C4-2B (cell line): Measurements from ENCODE around the gene COBL.

Source experiments
- H3K27ac ChIP-seq: fragments of 450-650 bp; 2 replicates; pipeline ENCODE4 v1.5.1; 2017
- CTCF ChIP-seq: fragments of 450-650 bp; conservative IDR thresholded peaks from 2 replicates; pipeline ENCODE4 v1.5.1; 2017; ENCODE audit warnings: mild to moderate bottlenecking
- ZFX ChIP-seq: fragments of 450-650 bp; IDR thresholded peaks from 2 replicates; pipeline ENCODE4 v1.6.1; 2017

The COBL gene

GRCh38 chr7:51316666-51317581 is at the start of gene COBL:
Gene COBL, minus strand, starts transcription at chr7:51316809. Its CDS starts 176 bp downstream, at chr7:51316633.
- H3K27ac ChIP-seq: peak within 1 kb of the TSS; percentile 61
- TF ChIP-seq CTCF (no peak; the same call in 1 of the 2 replicates), ZFX (no peak)

DNA sequence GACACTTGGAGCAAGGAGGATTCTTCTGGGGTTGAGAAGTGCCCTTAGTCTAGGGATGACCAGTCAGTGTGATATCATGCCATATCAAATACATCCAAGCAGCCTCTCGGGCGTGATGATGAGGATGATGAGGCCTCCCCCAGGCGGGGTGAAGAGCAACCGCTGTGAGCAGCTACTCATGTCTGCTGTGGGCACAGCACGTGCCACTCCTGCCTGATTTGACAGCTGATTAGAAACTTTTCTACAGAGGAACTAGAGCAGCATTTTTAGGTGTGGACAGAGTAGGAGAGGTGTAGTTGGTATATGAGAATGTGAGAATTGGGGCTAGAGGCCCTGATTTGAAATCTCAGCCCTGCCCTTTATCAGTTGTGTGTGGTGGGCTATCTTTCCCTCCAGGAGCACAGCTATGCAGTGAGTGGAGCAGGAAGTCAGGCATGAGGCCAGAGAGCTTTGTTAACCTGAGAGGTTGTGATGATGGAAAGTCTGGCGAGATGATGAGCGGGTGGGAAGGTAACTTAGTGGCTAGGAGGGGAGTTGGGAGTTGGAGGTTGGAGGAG is 49.6 kb upstream of the COBL start:
- no peak overlapping the region for H3K27ac ChIP-seq
- TF ChIP-seq CTCF (no peak), ZFX (no peak)

GRCh38 chr7:51357821-51358220 is 41.2 kb upstream of the COBL start:
- TF ChIP-seq CTCF (peak; percentile 57), ZFX (no peak)

DNA sequence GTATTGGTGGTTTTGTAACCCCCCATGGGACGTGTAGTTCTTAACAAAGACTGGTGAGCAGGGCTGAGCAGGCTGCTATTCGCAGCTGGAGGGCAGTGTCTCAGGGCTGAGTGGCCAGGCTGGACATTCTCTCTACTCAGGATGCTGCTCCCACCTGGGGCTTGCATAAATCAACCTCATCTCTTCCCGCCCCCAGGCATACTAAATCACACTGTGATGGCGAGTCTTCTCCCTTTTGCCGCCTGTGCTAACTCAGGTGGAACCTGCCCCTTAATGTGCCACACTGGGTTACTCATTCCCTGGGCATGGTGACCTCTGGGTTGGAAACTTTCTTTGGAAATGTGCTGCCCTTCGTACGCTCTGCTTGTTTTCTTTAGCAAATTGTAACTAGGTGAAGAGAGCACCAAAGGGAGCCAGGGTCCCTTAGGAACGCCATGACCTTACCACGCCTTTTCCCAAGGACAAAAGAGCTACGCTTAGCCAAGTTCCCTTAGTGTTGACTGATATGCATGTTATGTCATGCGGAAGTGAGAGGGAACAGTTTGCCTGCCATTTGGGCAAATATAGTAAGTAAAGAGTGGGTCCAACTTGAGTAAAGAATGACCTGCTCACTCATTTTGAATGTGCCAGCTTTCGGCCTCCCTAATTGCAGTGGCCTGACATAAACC is 40.4 kb upstream of the COBL start:
- no peak overlapping the region for H3K27ac ChIP-seq
- TF ChIP-seq ZFX (no peak), CTCF (no peak)

More at GRCh38 chr7:51357821-51358220, 41.2 kb upstream of the COBL start:
- H3K27ac ChIP-seq: no peak overlapping the region

DNA sequence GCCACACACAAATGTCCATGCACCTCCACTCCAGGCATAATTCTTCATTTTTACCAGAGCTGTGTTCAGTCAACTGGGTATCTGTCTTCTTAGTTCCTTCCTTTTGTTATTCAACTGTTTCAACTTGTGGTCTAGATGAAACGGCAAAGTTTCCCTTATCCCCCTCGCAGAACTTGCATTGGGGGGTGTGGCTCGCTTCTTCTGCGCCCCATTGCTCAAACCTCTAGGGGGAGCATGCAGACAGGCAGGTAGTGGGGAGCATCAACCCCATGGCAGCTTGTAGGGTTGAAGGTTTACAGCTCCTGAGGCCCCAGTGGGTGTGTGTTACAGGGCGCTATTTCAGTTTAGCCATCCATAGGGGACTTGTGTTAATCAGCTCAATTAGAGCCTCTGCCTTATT is 38.3 kb upstream of the COBL start:
- TF ChIP-seq ZFX (no peak), CTCF (peak; percentile 20; the same call in 1 of the 2 replicates)

DNA sequence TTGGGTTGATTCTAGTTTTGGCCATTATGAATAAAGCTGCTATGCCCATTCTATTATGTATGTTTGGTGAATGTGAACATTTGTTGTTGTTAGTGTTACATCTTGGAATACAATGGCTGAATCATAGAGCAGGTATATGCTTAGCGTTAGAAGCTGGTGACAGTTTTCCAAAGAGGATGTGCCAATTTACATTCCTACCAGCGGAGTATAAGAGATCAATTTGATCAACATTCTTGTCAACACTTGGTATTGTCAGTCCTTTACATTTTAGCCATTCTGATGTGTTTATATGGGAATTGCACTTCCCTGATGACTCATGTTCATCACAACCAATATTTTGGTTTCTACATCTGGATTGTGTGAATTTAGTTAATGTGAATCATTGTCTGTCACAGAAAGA is 37.8 kb upstream of the COBL start:
- H3K27ac ChIP-seq: no peak overlapping the region
- TF ChIP-seq CTCF: no peak
- no peak for TF ChIP-seq ZFX

More for the DNA sequence above, 38.3 kb upstream of the COBL start:
- H3K27ac ChIP-seq: no peak overlapping the region
